ENCODE measurements around the gene DALRD3. TPM values are rescaled to one million over a fixed set of nuclear protein-coding genes. Genes with fewer than 3 reads are reported as not detected.

The DALRD3 gene
- polyA plus RNA-seq, 1 experiment: 42.4 TPM

- no peak for TF ChIP-seq CTCF (IDR thresholded peaks at IDR 0.05; ENCODE audit: low read depth, low read length)
- no peak for DNase-seq (ENCODE audit: low read depth, low spot score)
- Histone ChIP-seq H3K4me3 (ENCODE audit: low read depth, low read length) (no peak overlapping the region), H3K9me3 (ENCODE audit: control insufficient read depth, insufficient read depth, low read length) (no peaks in the 10 kb centered on the region), H3K27ac (ENCODE audit: low read depth, low read length) (no peak overlapping the region), H3K27me3 (ENCODE audit: control insufficient read depth, insufficient read depth, low read length) (no peaks in the 10 kb centered on the region)
- POLR2A ChIA-PET: no interaction called here
- CTCF ChIA-PET: no interaction called here
Measured at GRCh38 chr3:48983096-48983495, 35.3 kb downstream of the DALRD3 start.

- Histone ChIP-seq H3K9me3 (ENCODE audit: control insufficient read depth, insufficient read depth, low read length) (no peaks in the 10 kb centered on the region), H3K4me3 (ENCODE audit: low read depth, low read length) (no peak overlapping the region), H3K27me3 (ENCODE audit: control insufficient read depth, insufficient read depth, low read length) (no peaks in the 10 kb centered on the region), H3K27ac (ENCODE audit: low read depth, low read length) (no peak overlapping the region)
- no peak for DNase-seq (ENCODE audit: low read depth, low spot score)
- ChIA-PET POLR2A (no interaction called here), CTCF (no interaction called here)
- TF ChIP-seq CTCF (IDR thresholded peaks at IDR 0.05; ENCODE audit: low read depth, low read length): no peak
Measured at GRCh38 chr3:48982686-48983085, 35.7 kb downstream of the DALRD3 start.

GRCh38 chr3:48982016-48982415 lies 36.4 kb downstream of the DALRD3 start:
- ChIA-PET CTCF (no interaction called here), POLR2A (no interaction called here)
- no peak for TF ChIP-seq CTCF (IDR thresholded peaks at IDR 0.05; ENCODE audit: low read depth, low read length)
- Histone ChIP-seq H3K9me3 (ENCODE audit: control insufficient read depth, insufficient read depth, low read length) (no peaks in the 10 kb centered on the region), H3K27ac (ENCODE audit: low read depth, low read length) (no peak overlapping the region), H3K27me3 (ENCODE audit: control insufficient read depth, insufficient read depth, low read length) (no peaks in the 10 kb centered on the region), H3K4me3 (ENCODE audit: low read depth, low read length) (no peak overlapping the region)
- DNase-seq (ENCODE audit: low read depth, low spot score): no peak

- no peak overlapping the region for H3K27ac ChIP-seq (ENCODE audit: low read depth, low read length)
- no peaks in the 10 kb centered on the region for H3K9me3 ChIP-seq (ENCODE audit: control insufficient read depth, insufficient read depth, low read length)
- no peak overlapping the region for H3K4me3 ChIP-seq (ENCODE audit: low read depth, low read length)
- no peak for TF ChIP-seq CTCF (IDR thresholded peaks at IDR 0.05; ENCODE audit: low read depth, low read length)
- ChIA-PET POLR2A (interaction anchor here (0.6 kb wide), 1 partner anchor 893 kb away, joined by 7 read pairs; no protein-coding TSS in a partner anchor), CTCF (interaction anchor here (0.5 to 0.6 kb wide), 2 partner anchors 37 to 108 kb away, joined by 3 to 8 read pairs; no protein-coding TSS in a partner anchor)
- H3K27me3 ChIP-seq (ENCODE audit: control insufficient read depth, insufficient read depth, low read length): no peaks in the 10 kb centered on the region
- no peak for DNase-seq (ENCODE audit: low read depth, low spot score)
Measured at GRCh38 chr3:48980295-48980694, 38.1 kb downstream of the DALRD3 start.

- H3K9me3 ChIP-seq (ENCODE audit: control insufficient read depth, insufficient read depth, low read length): no peaks in the 10 kb centered on the region
- POLR2A ChIA-PET: interaction anchor here (0.5 kb wide), 1 partner anchor 356 kb away, joined by 3 read pairs; no protein-coding TSS in a partner anchor
- CTCF ChIA-PET: no interaction called here
Measured at GRCh38 chr3:48979451-48979850, 38.9 kb downstream of the DALRD3 start.

More at GRCh38 chr3:48979451-48979850, 38.9 kb downstream of the DALRD3 start:
- TF ChIP-seq CTCF (IDR thresholded peaks at IDR 0.05; ENCODE audit: low read depth, low read length): no peak
- H3K4me3 ChIP-seq (ENCODE audit: low read depth, low read length): no peak overlapping the region
- no peak overlapping the region for H3K27ac ChIP-seq (ENCODE audit: low read depth, low read length)
- no peaks in the 10 kb centered on the region for H3K27me3 ChIP-seq (ENCODE audit: control insufficient read depth, insufficient read depth, low read length)
- DNase-seq (ENCODE audit: low read depth, low spot score): no peak
